SK-N-SH (cell line): ENCODE data around the gene CSPG4. TPM values are rescaled to one million over a fixed set of nuclear protein-coding genes. Genes with fewer than 3 reads are reported as not detected.

ENCODE experiments used
- CTCF ChIA-PET: fragments of 300-600, 350-600 bp; formaldehyde crosslinking; extraction: SDS; loops from one replicate; lab custom pipeline; 2021; lab: Yijun Ruan, JAX
- POLR2A ChIA-PET: fragments of 350-600 bp; sonication (Branson Sonifier 250); formaldehyde crosslinking; extraction: SDS; loops from one replicate; lab custom pipeline; 2020; ENCODE audit warnings: antibody characterized with exemption, inconsistent platforms; lab: Yijun Ruan, JAX
- DNase-seq: peaks from one replicate; pipeline ENCODE4 v3.0.0; 2012
- H2AFZ ChIP-seq: fragments of 200-600 bp; sonication (generic); 2 replicates; pipeline ENCODE4 v1.8.1; 2016; ENCODE audit warnings: antibody characterized with exemption, mild to moderate bottlenecking, low read depth
- H3F3A ChIP-seq: fragments of 200-600 bp; sonication (generic); replicated peaks from 2 replicates; pipeline ENCODE3; 2016; ENCODE audit warnings: antibody characterized with exemption, mild to moderate bottlenecking; ENCODE audit not compliant: insufficient read depth
- H3K27ac ChIP-seq, 2 experiments: fragments of 200-500 bp in 1 of 2; fragments of 200-600 bp in 1 of 2; sonication (Bioruptor generic) in 1 of 2; sonication (generic), shearing (Covaris generic) in 1 of 2; 2 replicates each; pipeline versions ENCODE4 v1.5.1 to v1.6.1; 2014 to 2016; ENCODE audit warnings: low read depth in 2 of 2, inconsistent platforms in 1 of 2, low read length in 1 of 2, mild to moderate bottlenecking in 1 of 2, mixed read lengths in 1 of 2
- H3K27me3 ChIP-seq: fragments of 200-600 bp; sonication (generic), shearing (Covaris generic); 2 replicates; pipeline ENCODE4 v1.6.1; 2016; ENCODE audit warnings: mixed run types; ENCODE audit not compliant: insufficient read depth
- H3K36me3 ChIP-seq, 2 experiments: fragments of 200-500 bp in 1 of 2; fragments of 200-600 bp in 1 of 2; sonication (Bioruptor generic) in 1 of 2; sonication (generic) in 1 of 2; replicated peaks in 1 of 2; 2 replicates each; pipeline versions ENCODE3 to v1.5.1; 2014 to 2016; ENCODE audit warnings: low read length in 1 of 2, mild to moderate bottlenecking in 1 of 2; ENCODE audit not compliant: insufficient read depth in 2 of 2, control insufficient read depth in 1 of 2
- H3K4me1 ChIP-seq, 2 experiments: fragments of 200-500 bp in 1 of 2; fragments of 200-600 bp in 1 of 2; sonication (Bioruptor generic) in 1 of 2; sonication (generic), shearing (Covaris generic) in 1 of 2; 2 replicates each; pipeline versions ENCODE4 v1.5.1 to v1.6.1; 2014 to 2016; ENCODE audit warnings: low read depth in 1 of 2, low read length in 1 of 2, mixed run types in 1 of 2; ENCODE audit not compliant: insufficient read depth in 2 of 2, control insufficient read depth in 1 of 2
- H3K4me2 ChIP-seq: fragments of 200-600 bp; sonication (generic), shearing (Covaris generic); 2 replicates; pipeline ENCODE4 v1.6.1; 2017; ENCODE audit warnings: mixed run types
- H3K4me3 ChIP-seq, 2 experiments: fragments of 200-500 bp in 1 of 2; fragments of 200-600 bp in 1 of 2; sonication (Bioruptor generic) in 1 of 2; sonication (generic), shearing (Covaris generic) in 1 of 2; 2 replicates each; pipeline versions ENCODE4 v1.5.1 to v1.8.1; 2014 to 2016; ENCODE audit warnings: low read depth in 2 of 2, inconsistent platforms in 1 of 2, low read length in 1 of 2, mild to moderate bottlenecking in 1 of 2, mixed read lengths in 1 of 2, moderate library complexity in 1 of 2
- H3K79me2 ChIP-seq: fragments of 200-600 bp; sonication (generic); 2 replicates; pipeline ENCODE4 v1.8.1; 2017; ENCODE audit warnings: mild to moderate bottlenecking; ENCODE audit not compliant: insufficient read depth
- H3K9ac ChIP-seq: fragments of 200-600 bp; sonication (generic); 2 replicates; pipeline ENCODE4 v1.6.1; 2017; ENCODE audit warnings: mixed run types
- H3K9me2 ChIP-seq: fragments of 200-600 bp; sonication (generic); 2 replicates; pipeline ENCODE4 v1.6.1; 2017; ENCODE audit warnings: mixed run types
- H3K9me3 ChIP-seq: fragments of 200-600 bp; sonication (generic); 2 replicates; pipeline ENCODE4 v1.6.1; 2017; ENCODE audit warnings: mixed run types, mild to moderate bottlenecking, moderate library complexity
- H4K20me1 ChIP-seq: fragments of 200-600 bp; sonication (generic); 2 replicates; pipeline ENCODE4 v1.6.1; 2017; ENCODE audit warnings: mild to moderate bottlenecking, mixed run types; ENCODE audit not compliant: insufficient read depth
- EP300 ChIP-seq, 2 experiments: IDR thresholded peaks; 2 replicates each; pipeline versions ENCODE4 v1.4.0 to v1.6.1; 2012; ENCODE audit warnings: borderline replicate concordance in 1 of 2, low read depth in 1 of 2, low read length in 1 of 2
- GABPA ChIP-seq: IDR thresholded peaks from 2 replicates; pipeline ENCODE4 v1.4.0; 2012; ENCODE audit warnings: low read depth, mild to moderate bottlenecking
- JUND ChIP-seq: IDR thresholded peaks from 2 replicates; pipeline ENCODE4 v1.4.0; 2012
- NFIC ChIP-seq: IDR thresholded peaks from 2 replicates; pipeline ENCODE4 v1.4.0; 2012; ENCODE audit warnings: borderline replicate concordance
- NRF1 ChIP-seq: IDR thresholded peaks from 2 replicates; pipeline ENCODE4 v1.6.1; 2012; ENCODE audit warnings: low read depth, mild to moderate bottlenecking, low read length
- TEAD4 ChIP-seq: IDR thresholded peaks from 2 replicates; pipeline ENCODE4 v1.4.0; 2012; ENCODE audit warnings: mild to moderate bottlenecking, borderline replicate concordance; ENCODE audit not compliant: insufficient read depth
- WGBS: methylation state at CpG from one replicate; pipeline ENCODE4 v1.1.6; 2017; ENCODE audit warnings: low lambda C conversion rate; 5-methylcytosine and 5-hydroxymethylcytosine counted together
- polyA plus RNA-seq, 3 experiments: library from polyadenylated mRNA; depleted of rRNA; stranded (reverse); fragments of >200 nt; gene quantifications; 2 replicates each; pipeline ENCODE4 v1.2.3, GENCODE V29; 2012
- TF ChIP-seq, protein P1 (sequence below): IDR thresholded peaks from 2 replicates; pipeline ENCODE4; 2012
- TF ChIP-seq, protein P2 (sequence below): IDR thresholded peaks from 2 replicates; pipeline ENCODE4 v1.6.1; 2012; ENCODE audit warnings: mild to moderate bottlenecking, low read depth, low read length, moderate library complexity
- TF ChIP-seq, protein P3 (sequence below): IDR thresholded peaks from 2 replicates; pipeline ENCODE4 v1.4.0; 2012; ENCODE audit warnings: low read depth, borderline replicate concordance

The CSPG4 gene
- polyA plus RNA-seq, 1 of the 3 experiments (the other 2 are of a cell fraction): 0.35 TPM

DNA sequence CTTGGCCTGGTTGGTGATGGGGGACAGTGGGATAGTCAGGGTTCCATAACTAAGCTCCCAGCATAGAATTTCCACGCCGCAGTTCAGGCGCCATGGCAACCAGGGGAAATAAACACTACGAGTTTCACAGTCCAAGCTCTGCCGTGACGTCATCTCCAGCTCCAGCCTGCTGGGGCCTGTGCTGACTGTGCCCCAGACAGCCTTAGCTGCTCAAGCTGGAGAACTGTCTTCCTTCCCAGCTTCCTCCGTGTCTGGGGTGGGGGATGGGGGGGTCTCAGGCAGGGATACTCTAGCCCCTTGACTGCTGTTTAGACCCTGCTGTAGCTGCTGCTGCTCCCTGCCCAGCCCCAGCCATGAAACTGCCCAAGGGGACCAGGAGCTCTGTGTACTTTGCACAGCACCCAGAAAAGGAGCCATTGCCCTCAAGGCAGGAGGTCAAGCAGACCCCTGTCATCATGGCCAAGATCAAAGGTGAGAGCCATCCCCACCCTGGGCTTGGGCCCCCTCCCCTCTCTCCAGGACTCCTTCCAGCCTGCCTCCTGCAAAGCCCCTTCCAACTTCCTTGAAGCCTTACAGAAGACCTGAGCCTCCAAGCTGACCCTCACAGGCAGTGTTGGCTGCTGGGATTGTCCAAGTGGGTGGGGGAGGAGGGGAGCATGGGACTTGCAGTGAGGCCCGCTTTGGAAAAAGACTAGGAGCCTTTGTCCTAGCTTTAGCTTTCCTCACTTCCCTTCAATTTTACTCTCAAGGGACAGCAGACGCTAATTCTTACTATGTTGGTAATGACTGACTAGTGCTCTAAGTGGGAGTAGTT is 11.4 kb upstream of the CSPG4 start:
- no peaks in the 10 kb centered on the region for H4K20me1 ChIP-seq
- no peak overlapping the region; the same call in 1 of the 2 replicates for H3K4me2 ChIP-seq
- H3F3A ChIP-seq: peaks cover 14% of the 10 kb centered on the region
- H3K4me3 ChIP-seq: no peak overlapping the region
- H3K4me1 ChIP-seq: peaks cover 0 to 10% of the 10 kb centered on the region in 2 experiments; a peak in 1 of 4 replicates
- no peaks in the 10 kb centered on the region for H3K27me3 ChIP-seq
- TF ChIP-seq, protein P1, sequence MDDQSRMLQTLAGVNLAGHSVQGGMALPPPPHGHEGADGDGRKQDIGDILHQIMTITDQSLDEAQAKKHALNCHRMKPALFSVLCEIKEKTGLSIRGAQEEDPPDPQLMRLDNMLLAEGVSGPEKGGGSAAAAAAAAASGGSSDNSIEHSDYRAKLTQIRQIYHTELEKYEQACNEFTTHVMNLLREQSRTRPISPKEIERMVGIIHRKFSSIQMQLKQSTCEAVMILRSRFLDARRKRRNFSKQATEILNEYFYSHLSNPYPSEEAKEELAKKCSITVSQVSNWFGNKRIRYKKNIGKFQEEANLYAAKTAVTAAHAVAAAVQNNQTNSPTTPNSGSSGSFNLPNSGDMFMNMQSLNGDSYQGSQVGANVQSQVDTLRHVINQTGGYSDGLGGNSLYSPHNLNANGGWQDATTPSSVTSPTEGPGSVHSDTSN: no peak
- TF ChIP-seq EP300 (IDR thresholded peaks at IDR 0.05; ENCODE audit: borderline replicate concordance in 1 of 2, low read depth in 1 of 2, low read length in 1 of 2) (no peak), NRF1 (no peak), GABPA (no peak), TEAD4 (no peak), JUND (no peak), NFIC (no peak)
- TF ChIP-seq, protein P2, sequence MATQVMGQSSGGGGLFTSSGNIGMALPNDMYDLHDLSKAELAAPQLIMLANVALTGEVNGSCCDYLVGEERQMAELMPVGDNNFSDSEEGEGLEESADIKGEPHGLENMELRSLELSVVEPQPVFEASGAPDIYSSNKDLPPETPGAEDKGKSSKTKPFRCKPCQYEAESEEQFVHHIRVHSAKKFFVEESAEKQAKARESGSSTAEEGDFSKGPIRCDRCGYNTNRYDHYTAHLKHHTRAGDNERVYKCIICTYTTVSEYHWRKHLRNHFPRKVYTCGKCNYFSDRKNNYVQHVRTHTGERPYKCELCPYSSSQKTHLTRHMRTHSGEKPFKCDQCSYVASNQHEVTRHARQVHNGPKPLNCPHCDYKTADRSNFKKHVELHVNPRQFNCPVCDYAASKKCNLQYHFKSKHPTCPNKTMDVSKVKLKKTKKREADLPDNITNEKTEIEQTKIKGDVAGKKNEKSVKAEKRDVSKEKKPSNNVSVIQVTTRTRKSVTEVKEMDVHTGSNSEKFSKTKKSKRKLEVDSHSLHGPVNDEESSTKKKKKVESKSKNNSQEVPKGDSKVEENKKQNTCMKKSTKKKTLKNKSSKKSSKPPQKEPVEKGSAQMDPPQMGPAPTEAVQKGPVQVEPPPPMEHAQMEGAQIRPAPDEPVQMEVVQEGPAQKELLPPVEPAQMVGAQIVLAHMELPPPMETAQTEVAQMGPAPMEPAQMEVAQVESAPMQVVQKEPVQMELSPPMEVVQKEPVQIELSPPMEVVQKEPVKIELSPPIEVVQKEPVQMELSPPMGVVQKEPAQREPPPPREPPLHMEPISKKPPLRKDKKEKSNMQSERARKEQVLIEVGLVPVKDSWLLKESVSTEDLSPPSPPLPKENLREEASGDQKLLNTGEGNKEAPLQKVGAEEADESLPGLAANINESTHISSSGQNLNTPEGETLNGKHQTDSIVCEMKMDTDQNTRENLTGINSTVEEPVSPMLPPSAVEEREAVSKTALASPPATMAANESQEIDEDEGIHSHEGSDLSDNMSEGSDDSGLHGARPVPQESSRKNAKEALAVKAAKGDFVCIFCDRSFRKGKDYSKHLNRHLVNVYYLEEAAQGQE: no peak
- TF ChIP-seq, protein P3, sequence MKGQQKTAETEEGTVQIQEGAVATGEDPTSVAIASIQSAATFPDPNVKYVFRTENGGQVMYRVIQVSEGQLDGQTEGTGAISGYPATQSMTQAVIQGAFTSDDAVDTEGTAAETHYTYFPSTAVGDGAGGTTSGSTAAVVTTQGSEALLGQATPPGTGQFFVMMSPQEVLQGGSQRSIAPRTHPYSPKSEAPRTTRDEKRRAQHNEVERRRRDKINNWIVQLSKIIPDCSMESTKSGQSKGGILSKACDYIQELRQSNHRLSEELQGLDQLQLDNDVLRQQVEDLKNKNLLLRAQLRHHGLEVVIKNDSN: no peak
- TF ChIP-seq, all 33 proteins: peak for 0
- DNase-seq: peak; percentile 72
- Histone ChIP-seq H3K27ac (peak overlapping the region in 1 of 2 experiments; percentile 60; a peak in 2 of 4 replicates), H3K9ac (peak overlapping the region; percentile 40; the same call in 1 of the 2 replicates), H3K79me2 (no peaks in the 10 kb centered on the region), H2AFZ (no peak overlapping the region), H3K9me2 (no peaks in the 10 kb centered on the region), H3K36me3 (no peaks in the 10 kb centered on the region), H3K9me3 (no peaks in the 10 kb centered on the region)
- CTCF ChIA-PET: interaction anchor here (0.7 to 1.9 kb wide), 10 partner anchors 9 to 415 kb away, joined by 3 to 9 read pairs (median 3); partner anchors contain the start of gene IMP3
- 66% methylated on average over 4 of the region's 9 CpGs for WGBS
- POLR2A ChIA-PET: interaction anchor here (0.6 to 0.9 kb wide), 2 partner anchors 15 to 341 kb away, joined by 3 read pairs; no protein-coding TSS in a partner anchor
